Mucosa of descending colon (tissue), 3 donors: Measurements from ENCODE around the gene ERP27. TPM values are rescaled to one million over a fixed set of nuclear protein-coding genes. Genes with fewer than 3 reads are reported as not detected.
A peak's percentile ranks its signal among the peaks of the same experiment; 100 is the strongest.

Source experiments
- ATAC-seq: fragments of 200-7000 bp; cut with Tn5 transposase; one replicate; pipeline ENCODE4 v1.9.1; 2020; ENCODE audit warnings: mild to moderate bottlenecking, moderate library complexity
- DNase-seq, 3 donors: peaks; one replicate each; pipeline ENCODE4 v3.0.0-alpha.2; 2020
- H3K36me3 ChIP-seq: fragments of 200-600 bp; one replicate; pipeline ENCODE4 v1.8.0; 2021; ENCODE audit warnings: low read depth, mild to moderate bottlenecking
- H3K4me1 ChIP-seq: fragments of 200-600 bp; one replicate; pipeline ENCODE4 v1.8.0; 2021; ENCODE audit warnings: low read depth, mild to moderate bottlenecking
- H3K4me3 ChIP-seq: fragments of 200-600 bp; one replicate; pipeline ENCODE4 v1.8.0; 2021; ENCODE audit warnings: mild to moderate bottlenecking
- H3K9me3 ChIP-seq: fragments of 200-600 bp; one replicate; pipeline ENCODE4 v1.8.0; 2021; ENCODE audit warnings: mild to moderate bottlenecking
- intact Hi-C, 2 donors: fragments of 100-400 bp; cut with DNase I in 1 of 2; cut with micrococcal nuclease in 1 of 2; formaldehyde crosslinking; loops; one replicate each; pipeline versions ENCODE4 v1.11.0 to v1.11.1; 2022; cut with DNase I, micrococcal nuclease
- total RNA-seq, 3 donors: library from RNA; stranded (reverse); fragmentation: NEBNext Ultra II Directional in 2 of 3; extraction: Animal tissue kit (Norgen Biotek cat#: 25700) in 2 of 3; gene quantifications; one replicate each; pipeline versions ENCODE4 v1.2.1 to v1.2.4, GENCODE V29; 2021 to 2023
- TF ChIP-seq, protein P1 (sequence below): fragments of 200-600 bp; IDR thresholded peaks from one replicate; pipeline ENCODE4 v1.8.0; 2022; ENCODE audit warnings: antibody characterized with exemption, mild to moderate bottlenecking
- donor health status: DM: no; HTN: no; CAD: no; lungs with moderate emphysema.
- donor health status: DM: no; HTN: no; CAD: no.
- donor health status: DM: no; HTN: yes; CAD: no.

The ERP27 gene
- total RNA-seq, 3 donors from 2014 or later, result 1.4 to 5.6 (median 4.1) TPM

DNA sequence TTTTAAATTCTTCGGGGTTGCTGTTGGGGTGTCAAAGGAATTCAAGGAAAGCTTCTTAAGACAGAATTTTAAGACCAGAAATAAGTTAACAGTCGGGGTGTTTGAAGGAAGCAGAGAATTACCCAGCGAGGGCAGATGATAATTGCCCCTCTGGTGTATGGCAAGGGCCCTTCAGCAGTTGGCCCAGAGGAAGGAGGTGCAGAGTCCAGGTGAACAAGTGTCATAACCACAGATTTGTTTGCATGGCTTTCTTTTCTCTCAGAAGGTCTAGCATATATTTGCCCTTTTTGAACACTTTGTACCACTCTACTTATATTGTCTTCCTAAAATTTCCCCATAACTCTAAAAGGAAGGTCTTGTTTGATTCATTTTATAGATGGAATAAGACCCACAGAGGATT is 36.3 kb upstream of the ERP27 start:
- ATAC-seq (peak; percentile 54), DNase-seq (no peak)
- TF ChIP-seq, protein P1, sequence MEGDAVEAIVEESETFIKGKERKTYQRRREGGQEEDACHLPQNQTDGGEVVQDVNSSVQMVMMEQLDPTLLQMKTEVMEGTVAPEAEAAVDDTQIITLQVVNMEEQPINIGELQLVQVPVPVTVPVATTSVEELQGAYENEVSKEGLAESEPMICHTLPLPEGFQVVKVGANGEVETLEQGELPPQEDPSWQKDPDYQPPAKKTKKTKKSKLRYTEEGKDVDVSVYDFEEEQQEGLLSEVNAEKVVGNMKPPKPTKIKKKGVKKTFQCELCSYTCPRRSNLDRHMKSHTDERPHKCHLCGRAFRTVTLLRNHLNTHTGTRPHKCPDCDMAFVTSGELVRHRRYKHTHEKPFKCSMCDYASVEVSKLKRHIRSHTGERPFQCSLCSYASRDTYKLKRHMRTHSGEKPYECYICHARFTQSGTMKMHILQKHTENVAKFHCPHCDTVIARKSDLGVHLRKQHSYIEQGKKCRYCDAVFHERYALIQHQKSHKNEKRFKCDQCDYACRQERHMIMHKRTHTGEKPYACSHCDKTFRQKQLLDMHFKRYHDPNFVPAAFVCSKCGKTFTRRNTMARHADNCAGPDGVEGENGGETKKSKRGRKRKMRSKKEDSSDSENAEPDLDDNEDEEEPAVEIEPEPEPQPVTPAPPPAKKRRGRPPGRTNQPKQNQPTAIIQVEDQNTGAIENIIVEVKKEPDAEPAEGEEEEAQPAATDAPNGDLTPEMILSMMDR, result no peak
- intact Hi-C loops, result no loop called here
- Histone ChIP-seq H3K4me3 (no peak overlapping the region), H3K9me3 (no peaks in the 10 kb centered on the region), H3K4me1 (no peaks in the 10 kb centered on the region), H3K36me3 (no peaks in the 10 kb centered on the region)

DNA sequence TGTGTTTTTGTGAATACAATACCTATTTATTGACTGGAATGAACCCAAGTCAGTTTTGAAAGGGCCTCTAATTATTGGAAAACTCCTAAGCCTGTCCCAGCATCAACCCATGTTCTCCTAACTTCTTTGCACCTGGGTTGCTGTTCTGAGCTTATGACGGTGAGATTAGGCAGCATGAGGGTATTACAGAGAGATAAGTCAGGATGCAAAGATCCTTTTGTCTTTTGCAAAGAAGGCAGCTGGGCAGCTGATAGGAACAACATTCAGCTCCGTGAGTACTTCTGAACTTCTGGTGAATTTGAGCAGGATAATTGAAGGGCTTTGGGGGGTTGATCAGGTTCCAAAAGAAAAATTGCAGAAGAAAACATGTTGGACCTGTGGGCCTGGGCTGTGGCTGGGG is 34.5 kb upstream of the ERP27 start, which contains the start of gene PDE6H:
Gene PDE6H (plus strand): TSS at position 227 of the 400 bp plus-strand sequence. CDS start 4,971 bp downstream, outside the sequence.
- H3K4me1 ChIP-seq, result no peaks in the 10 kb centered on the region
- no peaks in the 10 kb centered on the region for H3K9me3 ChIP-seq
- intact Hi-C loops, result no loop called here
- TF ChIP-seq, protein P1, result no peak
- no peak within 1 kb of the TSS for H3K4me3 ChIP-seq
- DNase-seq (no peak), ATAC-seq (no peak)
- no peaks in the 10 kb centered on the region for H3K36me3 ChIP-seq

DNA sequence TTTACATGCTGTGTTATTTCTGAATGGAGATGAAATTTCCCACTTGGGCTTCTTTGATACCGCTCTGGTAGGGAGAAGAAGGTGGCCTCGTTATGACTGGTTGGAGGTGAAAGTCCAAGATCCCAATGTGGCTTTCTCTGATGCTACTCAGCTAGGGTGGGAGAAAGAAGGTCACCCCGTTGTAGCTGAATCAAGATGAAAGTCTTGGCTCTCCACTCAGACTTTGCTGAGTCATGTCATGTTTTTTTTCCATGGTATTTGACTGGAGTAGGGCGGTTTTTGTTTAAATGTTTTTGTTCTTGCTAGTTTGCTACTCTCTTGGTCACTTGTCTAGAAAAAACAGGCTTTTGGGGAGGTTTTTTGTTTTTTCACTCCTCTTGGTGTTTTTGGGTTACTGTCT is 32.1 kb upstream of the ERP27 start:
- Histone ChIP-seq H3K4me1 (no peaks in the 10 kb centered on the region), H3K4me3 (no peak overlapping the region), H3K36me3 (no peaks in the 10 kb centered on the region), H3K9me3 (no peaks in the 10 kb centered on the region)
- TF ChIP-seq, protein P1, result no peak
- intact Hi-C loops, result no loop called here
- DNase-seq (no peak), ATAC-seq (no peak)

DNA sequence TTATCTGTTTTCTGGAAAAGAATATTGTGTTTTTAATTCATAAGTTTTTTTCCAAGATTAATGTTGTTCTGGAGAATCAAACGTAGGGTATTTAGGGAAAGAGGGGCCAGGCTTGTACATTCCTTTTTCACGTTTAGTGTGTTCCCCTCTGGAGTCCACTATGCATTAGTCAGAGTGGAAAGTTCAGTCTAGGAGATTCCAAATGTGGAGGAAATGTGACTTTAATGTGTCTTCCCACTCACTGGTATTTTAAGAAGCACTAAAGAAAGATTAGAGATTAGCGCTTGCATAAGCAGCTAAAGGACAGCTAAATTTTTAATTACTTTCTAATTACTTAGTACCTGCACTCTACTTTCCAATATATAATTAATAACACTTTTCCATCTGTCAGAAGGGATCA is 30.1 kb upstream of the ERP27 start:
- ATAC-seq (no peak), DNase-seq (no peak)
- no peak overlapping the region for H3K4me3 ChIP-seq
- H3K4me1 ChIP-seq, result no peaks in the 10 kb centered on the region
- intact Hi-C loops, result no loop called here
- no peaks in the 10 kb centered on the region for H3K36me3 ChIP-seq
- H3K9me3 ChIP-seq, result no peaks in the 10 kb centered on the region
- TF ChIP-seq, protein P1, result no peak

DNA sequence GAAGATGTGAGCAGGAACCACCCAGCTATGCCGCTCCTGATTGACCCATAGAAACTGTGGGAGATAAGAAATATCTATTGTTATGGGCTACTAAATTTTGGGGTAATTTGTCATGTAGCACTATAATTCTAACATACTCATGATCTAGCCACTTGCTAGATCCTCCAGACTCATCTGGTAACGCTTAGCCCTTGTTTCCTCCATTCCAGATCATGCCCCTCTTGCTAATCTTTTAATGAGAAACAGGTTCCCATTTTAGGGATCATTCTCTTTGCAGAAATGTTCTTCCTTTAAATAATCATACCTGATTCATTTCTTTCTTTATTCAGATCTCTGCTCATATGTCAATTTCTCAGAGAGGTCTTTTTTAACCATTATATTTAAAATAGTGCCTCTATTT is 26.9 kb upstream of the ERP27 start:
- Histone ChIP-seq H3K9me3 (no peaks in the 10 kb centered on the region), H3K36me3 (no peaks in the 10 kb centered on the region), H3K4me1 (no peaks in the 10 kb centered on the region), H3K4me3 (no peak overlapping the region)
- intact Hi-C loops, result no loop called here
- no peak for DNase-seq
- no peak for ATAC-seq
- TF ChIP-seq, protein P1, result no peak

DNA sequence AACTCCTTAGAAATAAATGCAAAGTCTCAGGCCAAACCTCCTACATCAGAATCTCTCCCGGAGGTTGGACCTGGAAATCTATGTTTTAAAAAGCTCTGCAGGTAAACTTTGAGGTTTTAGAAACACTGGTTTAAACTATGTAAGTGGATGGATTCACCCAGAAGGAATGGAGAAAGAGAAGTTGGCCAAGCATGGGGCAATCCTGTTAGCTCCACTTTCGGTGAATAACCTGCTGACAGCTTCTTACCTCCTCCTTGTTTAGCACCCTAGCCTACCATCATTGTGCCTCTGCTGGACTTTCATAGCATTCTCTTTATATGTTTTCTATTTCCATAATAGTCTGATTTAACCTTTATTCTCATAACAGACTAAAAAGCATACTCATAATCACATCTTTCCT is 26.1 kb upstream of the ERP27 start:
- Histone ChIP-seq H3K4me3 (no peak overlapping the region), H3K36me3 (no peaks in the 10 kb centered on the region), H3K4me1 (no peaks in the 10 kb centered on the region), H3K9me3 (no peaks in the 10 kb centered on the region)
- intact Hi-C loops, result no loop called here
- TF ChIP-seq, protein P1, result no peak
- ATAC-seq (no peak), DNase-seq (no peak)
